ENCODE measurements around the gene SMG9.

The SMG9 gene

DNA sequence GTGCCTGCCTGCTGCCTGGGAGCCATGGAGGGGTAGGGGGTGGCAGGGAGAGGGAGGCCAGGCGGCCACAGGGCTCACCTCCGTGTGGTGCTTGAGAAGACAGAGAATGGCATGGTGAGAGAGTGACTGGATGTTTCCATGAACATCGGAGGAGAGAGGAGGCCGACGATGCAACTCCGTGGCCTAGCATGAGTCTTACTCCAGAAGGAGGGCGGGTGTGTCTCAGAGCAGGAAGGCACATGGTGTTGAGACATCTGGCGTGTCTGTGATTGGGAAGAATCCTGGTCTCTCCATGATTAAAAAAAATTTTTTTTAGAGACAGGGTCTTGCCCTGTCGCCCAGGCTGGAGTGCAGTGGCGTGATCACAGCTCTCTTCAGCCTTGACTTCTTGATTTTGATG is 33.8 kb downstream of the SMG9 start:
- DNase-seq: no peak

DNA sequence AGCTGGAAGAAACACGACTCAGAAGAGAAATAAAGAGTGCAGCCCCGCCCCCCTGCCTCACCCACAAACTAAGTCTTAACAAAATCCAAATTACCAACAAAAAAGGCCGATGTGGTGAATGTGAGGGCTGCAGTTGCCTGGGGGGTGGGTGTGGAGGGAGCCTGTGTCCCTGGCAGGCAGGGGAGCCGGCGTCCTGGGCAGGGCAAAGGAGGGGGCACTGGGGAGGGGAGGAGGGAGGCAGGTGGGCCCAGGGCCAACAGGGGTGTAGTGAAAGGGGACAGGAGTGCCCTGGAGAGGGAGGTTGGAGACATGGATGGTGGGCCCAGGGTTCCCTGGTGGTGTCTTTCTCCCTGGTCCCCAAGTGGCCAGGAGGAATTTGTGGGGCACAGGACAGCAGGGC is 34.8 kb downstream of the SMG9 start:
- no peak for DNase-seq

DNA sequence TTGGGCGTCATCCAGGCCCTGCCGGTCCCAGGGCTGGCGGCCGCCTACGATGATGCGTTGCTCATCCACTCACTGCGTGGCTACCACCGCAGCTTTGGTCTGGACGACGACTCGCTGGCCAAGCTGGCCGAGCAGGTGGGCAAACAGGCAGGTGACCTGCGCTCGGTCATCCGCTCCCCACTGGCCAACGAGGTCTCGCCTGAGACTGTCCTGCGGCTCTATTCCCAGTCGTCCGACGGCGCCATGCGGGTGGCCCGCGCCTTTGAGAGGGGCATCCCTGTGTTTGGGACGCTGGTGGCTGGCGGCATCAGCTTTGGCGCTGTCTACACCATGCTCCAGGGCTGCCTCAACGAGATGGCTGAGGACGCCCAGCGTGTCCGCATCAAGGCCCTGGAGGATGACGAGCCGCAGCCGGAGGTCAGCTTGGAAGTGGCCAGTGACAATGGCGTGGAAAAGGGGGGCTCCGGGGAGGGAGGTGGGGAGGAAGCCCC is 35.3 kb downstream of the SMG9 start:
- no peak for DNase-seq

DNA sequence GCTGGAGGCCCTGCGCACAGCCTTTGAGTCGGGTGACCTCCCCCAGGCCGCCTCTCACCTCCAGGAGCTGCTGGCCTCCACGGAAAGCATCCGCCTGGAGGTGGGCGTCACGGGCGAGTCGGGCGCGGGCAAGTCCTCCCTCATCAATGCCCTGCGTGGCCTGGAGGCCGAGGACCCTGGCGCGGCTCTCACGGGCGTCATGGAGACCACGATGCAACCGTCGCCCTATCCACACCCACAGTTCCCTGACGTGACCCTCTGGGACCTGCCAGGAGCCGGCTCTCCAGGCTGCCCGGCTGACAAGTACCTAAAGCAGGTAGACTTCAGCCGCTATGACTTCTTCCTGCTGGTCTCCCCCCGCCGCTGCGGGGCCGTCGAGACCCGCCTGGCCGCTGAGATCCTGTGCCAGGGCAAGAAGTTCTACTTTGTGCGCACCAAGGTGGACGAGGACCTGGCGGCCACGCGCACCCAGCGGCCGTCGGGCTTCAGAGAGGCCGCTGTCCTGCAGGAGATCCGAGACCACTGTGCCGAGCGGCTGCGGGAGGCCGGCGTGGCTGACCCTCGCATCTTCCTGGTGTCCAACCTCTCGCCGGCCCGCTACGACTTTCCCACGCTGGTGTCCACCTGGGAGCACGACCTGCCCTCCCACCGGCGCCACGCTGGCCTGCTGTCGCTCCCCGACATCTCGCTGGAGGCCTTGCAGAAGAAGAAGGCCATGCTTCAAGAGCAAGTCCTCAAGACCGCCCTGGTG is 36.0 kb downstream of the SMG9 start:
- DNase-seq: no peak

DNA sequence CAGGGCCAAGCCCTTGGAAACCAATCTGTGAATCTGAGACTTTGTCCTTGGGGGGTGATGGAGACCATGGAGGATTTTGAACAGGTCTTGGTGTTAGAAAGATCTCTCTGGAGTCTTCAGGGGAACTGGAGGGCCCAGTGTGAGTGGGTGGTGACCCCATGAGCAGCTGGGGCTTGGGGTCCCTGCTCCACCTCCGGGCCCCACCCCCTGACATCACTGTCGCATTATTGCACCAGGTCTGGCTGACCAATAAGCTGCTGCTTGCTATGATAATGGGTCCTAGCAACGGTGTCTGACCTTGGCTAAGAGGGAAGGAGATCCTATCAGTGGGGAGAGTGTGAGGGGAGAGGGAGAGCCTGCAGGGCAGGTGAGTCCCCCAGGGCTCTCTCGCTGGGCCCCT is 39.0 kb downstream of the SMG9 start, which contains the start of gene IRGC:
Gene IRGC, plus strand, starts transcription at position 301 of the 400 bp plus-strand sequence. CDS start 2,483 bp downstream, outside the sequence.
- no peak for DNase-seq

DNA sequence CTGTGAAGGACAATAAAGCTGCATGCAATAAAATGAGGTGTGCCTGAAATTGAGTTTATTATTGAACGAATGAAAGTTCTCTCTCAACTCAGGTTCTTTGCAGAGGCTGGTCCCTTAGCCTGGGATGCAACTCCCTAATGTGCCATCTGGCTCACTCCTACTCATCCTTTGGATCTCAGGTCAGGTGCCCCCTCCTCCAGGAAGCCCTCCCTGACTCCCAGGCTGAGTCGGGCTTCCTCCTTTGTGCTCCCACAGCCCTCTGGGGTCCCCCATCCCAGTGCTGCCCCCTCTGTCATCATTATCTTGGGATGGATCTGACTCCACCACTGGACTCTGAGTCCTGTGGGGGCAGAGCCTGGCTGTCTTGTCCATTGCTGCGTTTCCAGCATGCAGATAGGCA is 41.6 kb downstream of the SMG9 start:
- no peak for DNase-seq

DNA sequence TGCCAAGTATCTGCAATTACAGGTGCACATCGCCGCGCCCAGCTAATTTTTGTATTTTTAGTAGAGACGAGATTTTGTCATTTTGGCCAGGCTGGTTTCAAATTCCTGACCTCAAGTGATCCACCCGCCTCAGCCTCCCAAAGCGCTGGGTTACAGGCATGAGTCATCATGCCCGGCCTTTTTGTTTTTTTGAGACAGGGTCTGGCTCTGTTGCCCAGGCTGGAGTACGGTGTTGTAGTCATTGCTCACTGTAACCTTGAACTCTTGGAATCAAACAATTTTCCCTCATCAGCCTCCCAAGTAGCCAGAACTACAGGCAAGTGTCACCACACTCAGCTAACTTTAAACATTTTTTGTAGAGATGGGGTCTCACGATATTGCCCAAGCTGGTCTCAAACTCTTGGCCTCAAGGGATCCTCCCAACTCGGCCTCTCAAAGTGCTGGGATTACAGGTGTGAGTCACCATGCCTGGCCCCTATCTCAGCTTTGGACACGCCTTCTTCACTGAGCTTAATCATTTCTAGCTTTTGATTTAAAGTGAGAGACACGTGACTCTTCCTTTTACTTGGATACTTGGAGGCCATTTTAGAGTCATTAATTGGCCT is 42.9 kb downstream of the SMG9 start:
- no peak for DNase-seq

DNA sequence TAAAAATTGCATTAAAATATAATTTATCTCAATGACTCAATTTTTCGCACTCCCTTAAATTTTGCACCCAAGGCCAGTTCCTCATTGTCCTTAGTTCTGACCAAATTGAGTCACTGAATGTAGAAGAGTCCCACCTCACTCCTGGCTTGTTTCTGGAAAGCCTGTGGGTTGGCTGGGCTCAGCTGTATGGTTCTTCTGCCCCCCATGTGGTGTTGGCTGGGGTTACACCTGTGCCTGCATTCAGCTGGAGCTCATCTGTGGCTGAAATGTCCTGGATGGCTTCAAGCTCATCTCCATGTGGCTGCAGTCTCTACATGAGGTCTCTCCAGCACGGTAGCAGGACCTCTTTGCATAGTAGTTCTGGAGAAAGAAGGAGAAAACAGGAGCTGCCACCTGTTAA is 46.0 kb downstream of the SMG9 start:
- DNase-seq: no peak

DNA sequence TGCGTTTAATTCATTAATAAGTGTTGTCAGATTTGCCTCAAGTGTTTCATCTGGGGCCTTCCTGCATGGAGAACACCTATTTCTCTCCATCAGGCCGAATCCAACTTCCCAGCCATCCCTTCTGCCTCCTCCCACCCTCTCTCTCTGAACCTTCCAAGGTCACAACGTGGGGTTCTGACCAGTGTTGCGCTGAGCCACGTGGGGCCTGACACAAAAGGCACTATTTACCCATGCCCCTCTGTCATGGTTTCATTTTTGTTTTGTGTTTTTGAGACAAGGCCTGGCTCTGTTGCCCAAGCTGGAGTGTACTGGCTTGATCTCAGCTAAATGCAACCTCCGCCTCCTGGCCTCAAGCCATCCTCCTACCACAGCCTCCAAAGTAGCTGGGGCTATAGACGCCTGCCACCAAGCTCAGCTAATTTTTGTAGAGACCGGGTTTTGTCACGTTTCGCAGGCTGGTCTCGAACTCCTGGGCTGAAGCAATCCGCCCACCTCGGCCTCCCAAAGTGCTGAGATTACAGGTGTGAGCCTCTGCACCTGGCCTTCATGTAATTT is 47.5 kb downstream of the SMG9 start:
- no peak for DNase-seq

DNA sequence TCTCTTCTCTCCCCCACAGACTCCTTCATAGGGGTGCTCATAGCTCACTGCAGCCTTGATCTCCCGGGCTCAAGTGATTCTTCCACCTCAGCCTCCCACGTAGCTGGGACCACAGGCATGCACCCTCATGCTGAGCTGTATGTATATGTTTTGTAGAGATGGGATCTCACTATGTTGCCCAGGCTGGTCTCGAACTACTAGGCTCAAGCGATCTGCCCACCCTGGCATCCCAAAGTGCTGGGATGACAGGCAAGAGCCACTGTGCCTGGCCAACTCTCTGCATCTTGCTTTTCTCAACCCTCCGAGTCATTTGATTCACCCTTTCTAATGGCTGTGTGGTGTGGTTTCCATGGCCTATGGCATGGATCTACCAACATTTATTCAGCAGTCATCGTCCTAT is 49.0 kb downstream of the SMG9 start:
- no peak for DNase-seq

DNA sequence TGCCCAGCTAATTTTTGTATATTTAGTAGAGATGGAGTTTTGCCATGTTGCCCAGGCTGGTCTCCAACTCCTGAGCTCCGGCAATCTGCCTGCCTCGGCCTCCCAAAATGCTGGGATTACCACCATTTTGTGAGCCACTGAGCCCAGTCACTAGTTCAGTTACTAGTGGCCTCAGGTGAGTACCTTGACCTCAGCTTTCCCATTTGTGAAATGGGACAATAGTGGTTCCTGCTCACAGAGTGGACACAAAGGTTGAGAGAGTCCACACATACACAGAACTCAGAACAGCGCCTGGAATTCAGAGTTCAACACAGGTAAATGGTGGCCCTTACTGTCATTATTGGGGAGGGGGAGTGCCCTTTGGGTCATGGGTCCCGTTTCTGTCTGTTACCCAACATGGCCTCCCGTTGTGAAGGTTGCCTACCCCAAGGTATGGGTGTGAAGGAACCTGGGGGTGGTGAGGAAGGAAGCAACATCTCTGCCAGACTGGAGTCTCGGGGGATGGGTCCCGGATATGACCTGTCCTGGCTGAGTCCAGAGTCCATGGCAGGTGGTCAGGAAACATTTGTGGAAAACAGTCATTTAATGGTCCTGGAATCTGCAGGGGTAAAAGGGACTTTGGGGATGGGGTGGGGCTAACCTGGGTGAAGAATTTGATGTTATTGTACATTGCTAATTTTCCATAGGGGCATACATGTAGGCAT is 50.6 kb downstream of the SMG9 start:
- no peak for DNase-seq

DNA sequence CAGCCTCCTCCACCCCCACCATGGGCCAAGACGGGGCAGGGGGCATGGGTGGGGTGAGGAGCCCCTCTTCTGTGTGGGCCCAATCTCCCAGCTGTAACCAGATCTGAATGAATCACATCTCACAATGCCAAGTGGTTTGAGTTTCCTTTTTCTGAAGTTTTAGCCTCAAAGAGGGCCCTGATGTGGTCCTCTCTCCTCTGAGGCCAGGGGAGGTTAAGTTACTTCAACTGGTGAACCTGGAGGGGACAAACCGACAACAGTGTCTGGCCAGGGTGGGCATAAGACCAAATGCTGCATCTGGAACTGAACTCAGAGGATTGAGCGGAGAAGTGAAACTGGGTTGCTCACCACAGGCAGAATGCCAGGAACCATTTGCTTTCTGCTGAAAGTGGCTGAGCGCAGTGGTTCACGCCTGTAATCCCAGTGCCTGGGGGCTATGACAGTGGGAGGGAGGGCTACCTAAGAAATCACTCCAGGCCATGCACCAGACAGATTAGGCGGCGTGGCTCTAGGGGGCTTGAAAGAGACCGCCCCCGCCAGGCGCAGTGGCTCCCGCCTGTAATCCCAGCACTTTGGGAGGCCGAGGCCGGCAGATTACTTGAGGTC is 54.3 kb downstream of the SMG9 start:
- no peak for DNase-seq

DNA sequence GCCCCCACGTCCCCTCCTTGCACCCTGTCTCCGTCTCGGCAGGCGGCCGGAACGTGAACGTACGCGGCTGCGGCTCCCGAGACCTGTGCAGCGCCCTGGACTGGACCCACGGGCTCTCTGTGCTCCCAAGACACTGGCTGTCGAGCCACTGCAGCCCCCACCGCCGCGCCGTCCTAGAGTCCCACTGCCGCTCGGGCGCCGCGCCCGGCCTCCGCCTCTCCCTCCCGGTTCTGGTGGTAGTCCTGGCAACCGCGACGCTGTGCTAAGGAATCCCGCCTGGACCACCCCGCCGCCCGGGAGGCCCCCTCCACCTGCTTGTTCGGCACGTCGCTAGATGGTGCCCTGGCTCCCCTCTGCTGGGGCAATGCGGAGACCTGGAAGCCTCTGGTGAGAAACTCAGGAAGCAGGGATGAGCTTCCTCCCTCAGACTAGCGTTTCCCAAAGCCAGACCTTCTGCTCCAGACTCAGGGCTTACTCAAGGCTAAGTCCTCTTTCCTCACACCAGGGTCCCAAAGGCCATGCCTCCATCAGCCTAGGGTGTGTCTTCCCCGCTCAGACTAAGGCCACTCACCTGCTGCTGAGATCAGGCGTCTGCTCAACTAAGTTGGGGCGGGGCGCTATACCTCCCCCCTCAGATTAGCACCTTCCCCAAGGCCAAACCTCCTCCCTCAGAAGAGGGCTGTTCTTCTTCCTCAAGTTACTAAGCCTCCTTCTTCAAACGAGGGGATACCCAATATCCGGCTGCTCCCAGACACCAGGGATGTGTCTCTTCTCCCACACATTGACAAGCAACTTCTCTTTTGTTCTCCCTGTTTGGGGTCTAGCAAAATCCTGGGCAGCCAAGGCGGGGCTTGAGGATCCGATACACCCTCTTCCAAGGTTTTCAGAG is 55.0 kb downstream of the SMG9 start:
- DNase-seq: peak; percentile 56

DNA sequence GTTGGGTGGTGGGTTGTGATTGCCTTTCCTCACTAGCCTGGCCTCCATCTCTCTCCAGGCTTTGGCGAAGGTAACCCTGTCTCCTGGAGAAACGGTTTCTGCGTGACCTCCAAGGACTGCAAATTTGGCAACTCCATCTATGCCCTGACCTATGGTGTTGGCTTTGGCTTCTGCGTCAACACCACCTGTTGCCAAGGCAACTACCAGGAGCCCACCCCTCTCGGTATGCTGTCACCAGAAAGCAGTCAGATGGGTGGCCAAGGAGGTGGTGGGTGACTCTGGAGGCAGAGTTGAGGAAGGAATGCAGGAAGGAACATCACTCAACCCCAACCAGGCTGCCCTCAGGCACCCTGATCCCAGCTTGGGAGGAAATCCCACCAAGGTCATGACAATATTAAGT is 57.5 kb downstream of the SMG9 start:
- no peak for DNase-seq

DNA sequence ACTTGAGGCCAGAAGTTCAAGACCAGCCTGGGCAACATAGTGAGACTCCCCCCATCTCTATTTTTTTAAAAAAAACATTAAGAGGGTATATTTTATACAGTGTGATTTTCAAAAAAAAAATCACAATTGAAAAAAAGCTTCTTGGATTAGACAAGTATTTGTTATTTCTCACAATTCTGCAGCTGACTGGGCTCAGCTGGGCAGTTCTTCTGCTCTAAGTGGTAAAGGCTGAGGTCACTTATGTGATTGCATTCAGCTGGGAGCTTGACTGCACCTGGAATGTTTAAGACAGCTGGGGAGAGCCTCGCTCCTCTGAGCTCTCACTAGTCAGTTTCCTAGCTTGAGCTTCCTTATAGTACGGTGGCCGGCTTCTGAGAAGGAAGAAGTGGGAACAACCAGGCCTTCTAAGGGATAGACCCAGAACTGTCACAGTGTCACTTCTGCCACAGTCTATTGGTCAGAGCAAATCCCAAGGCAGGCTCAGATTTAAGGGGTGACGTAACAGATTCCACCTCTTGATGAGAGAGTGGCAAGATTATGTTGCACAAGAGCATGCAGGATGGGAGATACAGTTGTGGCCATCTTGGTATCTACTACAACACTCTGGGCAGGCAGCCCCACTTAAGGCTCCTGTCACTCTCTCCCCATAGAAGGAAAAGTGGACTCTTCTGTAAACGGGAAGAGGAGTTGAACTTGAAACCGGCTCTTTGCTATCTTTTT is 58.6 kb downstream of the SMG9 start:
- no peak for DNase-seq

DNA sequence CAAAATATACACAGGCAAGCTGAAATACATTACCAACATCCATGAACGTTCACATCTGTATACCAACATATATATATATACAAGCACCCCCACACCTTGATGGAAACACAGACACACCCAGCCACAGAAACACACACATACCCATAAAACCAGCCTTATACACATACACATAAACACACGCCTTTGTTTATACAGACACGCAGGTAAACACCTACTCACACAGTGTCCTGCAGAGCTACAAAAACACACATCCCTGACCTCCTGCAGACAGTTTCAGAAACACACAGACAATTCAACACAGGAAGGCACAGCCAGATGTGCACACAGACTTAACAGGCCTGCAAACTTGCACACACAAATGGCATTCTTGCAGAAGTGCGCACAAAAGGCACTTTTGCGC is 60.2 kb downstream of the SMG9 start:
- no peak for DNase-seq

DNA sequence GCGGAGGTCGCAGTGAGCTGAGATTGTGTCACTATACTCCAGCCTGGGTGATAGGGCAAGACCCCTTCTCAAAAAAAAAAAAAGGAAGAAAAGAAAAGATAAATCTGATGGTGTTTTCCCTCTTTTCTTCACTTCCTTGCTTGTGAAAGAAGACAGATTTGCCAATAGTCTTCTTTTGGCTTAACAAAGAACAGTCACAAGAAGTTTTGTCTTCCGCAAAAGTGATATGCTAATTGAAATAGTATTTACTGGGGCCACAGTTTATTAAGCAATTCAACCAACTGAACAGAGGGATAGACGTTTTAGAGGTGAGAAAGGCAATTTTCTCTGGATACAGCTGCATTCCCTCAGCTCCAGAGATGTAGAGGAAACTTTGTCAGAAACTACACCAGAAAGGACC is 61.9 kb downstream of the SMG9 start:
- DNase-seq: no peak

DNA sequence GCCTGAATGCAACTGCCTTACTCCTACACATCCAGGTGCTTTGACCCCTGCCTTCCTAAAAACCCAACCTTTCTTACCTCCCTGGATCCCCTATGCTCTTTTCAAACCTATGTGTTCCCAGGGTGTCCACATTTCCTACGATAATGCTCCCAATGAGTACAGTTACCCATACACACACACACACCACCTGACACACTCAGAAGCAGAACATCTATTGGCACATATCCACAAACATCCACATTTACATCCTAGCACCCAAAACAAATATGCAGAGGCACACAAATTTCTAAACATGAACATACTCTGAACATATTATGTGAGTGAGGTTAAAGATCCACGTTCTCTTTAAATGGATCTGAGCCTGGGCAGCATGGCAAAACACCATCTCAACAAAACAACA is 62.4 kb downstream of the SMG9 start:
- DNase-seq: no peak

DNA sequence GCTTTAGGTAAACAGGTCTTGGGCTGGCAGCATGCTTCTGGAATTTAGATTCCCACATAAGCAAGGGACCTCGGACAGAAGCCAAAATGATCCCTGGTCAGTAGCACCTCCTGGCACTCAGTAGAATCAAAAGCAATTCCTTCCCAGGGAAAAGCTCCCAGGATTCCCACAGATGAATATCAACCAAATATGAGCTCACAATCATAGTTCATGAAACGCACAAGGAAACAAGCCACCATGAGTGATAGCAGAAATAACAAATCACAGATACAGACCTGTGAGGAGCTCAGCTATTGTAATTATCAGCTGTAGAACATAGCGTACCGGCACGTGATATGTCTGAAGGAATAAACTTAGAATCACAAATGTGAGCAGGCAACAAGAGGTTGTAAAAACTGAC is 63.0 kb downstream of the SMG9 start:
- no peak for DNase-seq

DNA sequence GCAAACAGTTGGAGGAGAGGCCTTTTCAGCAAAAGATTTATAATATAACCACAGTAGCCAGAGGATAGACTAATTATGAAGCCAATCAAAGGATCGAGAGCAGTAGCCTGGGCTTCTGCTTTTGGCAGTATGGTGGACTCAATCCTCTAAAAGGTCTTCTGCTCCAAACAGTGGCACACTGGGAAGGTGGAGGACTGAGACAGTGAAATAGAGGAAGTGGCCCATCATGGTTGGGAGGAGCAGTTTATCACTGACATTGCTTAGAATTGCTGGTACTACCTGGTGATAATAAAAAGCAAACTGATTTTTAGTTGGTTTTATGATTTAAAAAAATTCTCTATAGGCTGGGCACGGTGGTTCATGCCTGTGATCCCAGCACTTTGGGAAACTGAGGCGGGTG is 63.9 kb downstream of the SMG9 start:
- DNase-seq: no peak

DNA sequence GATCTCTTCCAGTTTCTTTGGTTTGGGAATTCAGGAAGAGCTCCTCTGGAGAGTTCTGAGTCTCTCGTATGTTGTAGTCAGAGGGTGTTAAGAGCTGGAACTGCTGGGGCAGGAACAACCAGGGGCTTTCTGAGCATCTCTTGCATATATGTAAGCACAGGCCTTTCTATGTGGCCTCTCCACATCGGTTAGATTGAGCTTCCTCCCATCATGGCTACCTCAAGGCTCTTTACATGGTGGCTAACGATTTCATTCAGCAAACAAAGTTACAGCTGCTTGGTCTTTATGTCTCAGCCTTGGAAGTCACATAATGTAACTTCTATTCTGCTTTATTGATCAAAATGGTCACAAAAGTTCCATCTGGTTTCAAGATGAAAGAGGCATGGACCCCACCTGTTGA is 64.3 kb downstream of the SMG9 start:
- no peak for DNase-seq

All from NCI-H146 (cell line).